Sigmoid colon (tissue), 4 donors: Measurements from ENCODE around the gene LRFN2.

Experiments
- EP300 ChIP-seq, 4 donors: sonication (generic); formaldehyde crosslinking; IDR thresholded peaks; one replicate each; pipeline ENCODE4 v1.6.1; 2017; ENCODE audit warnings: antibody characterized with exemption in 4 of 4
- POLR2A ChIP-seq, 2 donors: fragments of 450-650 bp; IDR thresholded peaks; one replicate each; pipeline ENCODE4 v1.6.1; 2016; ENCODE audit warnings: antibody characterized with exemption in 2 of 2, mild to moderate bottlenecking in 2 of 2, moderate library complexity in 2 of 2
- POLR2AphosphoS5 ChIP-seq, 4 donors: sonication (generic); formaldehyde crosslinking; IDR thresholded peaks; one replicate each; pipeline ENCODE4 v1.6.1; 2017; ENCODE audit warnings: antibody characterized with exemption in 4 of 4
- TF ChIP-seq, protein P1 (sequence below), 4 experiments: fragments of 450-650 bp in 3 of 4; fragments of 200-600 bp in 1 of 4; IDR thresholded peaks; one replicate each; pipeline ENCODE4 v1.5.1; 2016 to 2019; ENCODE audit warnings: antibody characterized with exemption in 4 of 4, mild to moderate bottlenecking in 3 of 4, moderate library complexity in 2 of 4

DNA sequence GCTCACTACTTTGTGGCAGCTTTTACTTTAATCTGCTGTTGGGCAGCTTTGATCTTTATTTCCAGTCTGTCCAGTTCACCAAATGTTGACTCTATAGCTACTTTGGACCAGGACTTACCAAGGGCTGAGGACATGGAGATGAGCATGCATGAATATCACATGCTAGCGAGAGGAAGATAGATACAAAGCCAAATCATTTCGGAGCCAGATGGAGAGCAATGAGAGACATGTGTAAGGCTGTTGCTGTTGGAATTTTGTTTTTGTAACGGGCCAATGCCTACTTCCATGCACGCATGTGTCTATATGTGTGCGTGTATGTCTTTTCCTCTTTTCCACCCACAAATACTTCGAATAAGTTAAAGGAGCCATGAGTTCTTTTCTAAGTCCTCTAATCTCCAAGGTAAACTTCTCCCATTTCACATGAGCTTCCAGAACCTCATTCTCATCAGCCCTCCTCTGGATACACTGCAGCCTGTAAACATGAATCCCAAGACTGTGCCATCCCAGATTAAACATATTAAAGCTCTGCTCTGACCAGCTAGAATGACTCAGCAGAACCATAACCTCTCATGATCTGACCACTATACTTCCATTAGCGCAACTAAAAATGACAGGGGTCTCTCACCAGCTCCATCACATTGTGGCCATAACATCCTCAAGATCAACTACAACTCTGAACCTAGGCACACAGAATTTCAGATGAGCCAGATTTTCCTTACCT is 160.7 kb downstream of the LRFN2 start:
- TF ChIP-seq, protein P1, sequence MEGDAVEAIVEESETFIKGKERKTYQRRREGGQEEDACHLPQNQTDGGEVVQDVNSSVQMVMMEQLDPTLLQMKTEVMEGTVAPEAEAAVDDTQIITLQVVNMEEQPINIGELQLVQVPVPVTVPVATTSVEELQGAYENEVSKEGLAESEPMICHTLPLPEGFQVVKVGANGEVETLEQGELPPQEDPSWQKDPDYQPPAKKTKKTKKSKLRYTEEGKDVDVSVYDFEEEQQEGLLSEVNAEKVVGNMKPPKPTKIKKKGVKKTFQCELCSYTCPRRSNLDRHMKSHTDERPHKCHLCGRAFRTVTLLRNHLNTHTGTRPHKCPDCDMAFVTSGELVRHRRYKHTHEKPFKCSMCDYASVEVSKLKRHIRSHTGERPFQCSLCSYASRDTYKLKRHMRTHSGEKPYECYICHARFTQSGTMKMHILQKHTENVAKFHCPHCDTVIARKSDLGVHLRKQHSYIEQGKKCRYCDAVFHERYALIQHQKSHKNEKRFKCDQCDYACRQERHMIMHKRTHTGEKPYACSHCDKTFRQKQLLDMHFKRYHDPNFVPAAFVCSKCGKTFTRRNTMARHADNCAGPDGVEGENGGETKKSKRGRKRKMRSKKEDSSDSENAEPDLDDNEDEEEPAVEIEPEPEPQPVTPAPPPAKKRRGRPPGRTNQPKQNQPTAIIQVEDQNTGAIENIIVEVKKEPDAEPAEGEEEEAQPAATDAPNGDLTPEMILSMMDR (IDR thresholded peaks at IDR 0.05), result no peak
- no peak for TF ChIP-seq POLR2AphosphoS5 (IDR thresholded peaks at IDR 0.05)
- TF ChIP-seq POLR2A (IDR thresholded peaks at IDR 0.05), result no peak
- TF ChIP-seq EP300 (IDR thresholded peaks at IDR 0.05), result no peak
